Testis (tissue), 3 donors: ENCODE measurements around the gene PPP2R2C. TPM values are rescaled to one million over a fixed set of nuclear protein-coding genes. Genes with fewer than 3 reads are reported as not detected.

ENCODE experiments used
- DNase-seq: peaks from one replicate; pipeline ENCODE4 v3.0.0-alpha.2; 2019
- H3K27ac ChIP-seq, 2 donors: fragments of 200-600 bp; sonication (generic); one replicate each; pipeline ENCODE4 v1.5.1; 2019
- H3K27me3 ChIP-seq: fragments of 200-600 bp; sonication (generic); one replicate; pipeline ENCODE4 v1.5.1; 2019
- H3K36me3 ChIP-seq: fragments of 200-600 bp; sonication (generic); one replicate; pipeline ENCODE4 v1.5.1; 2017; ENCODE audit warnings: low read depth; ENCODE audit errors: missing control alignments
- H3K4me1 ChIP-seq: fragments of 200-600 bp; sonication (generic); one replicate; pipeline ENCODE4 v1.5.1; 2019
- H3K4me3 ChIP-seq, 2 donors: fragments of 200-600 bp; sonication (generic); one replicate each; pipeline ENCODE4 v1.5.1; 2017 to 2019
- H3K9me3 ChIP-seq: fragments of 200-600 bp; sonication (generic); one replicate; pipeline ENCODE4 v1.5.1; 2017
- CTCF ChIP-seq, 3 experiments: fragments of 450-650 bp in 2 of 3; fragments of 200-600 bp in 1 of 3; sonication (generic) in 1 of 3; IDR thresholded peaks; one replicate each; pipeline ENCODE4 v1.5.1; 2016 to 2019; ENCODE audit warnings: antibody characterized with exemption in 3 of 3, mild to moderate bottlenecking in 2 of 3, moderate library complexity in 1 of 3
- POLR2A ChIP-seq: fragments of 450-650 bp; IDR thresholded peaks from one replicate; pipeline ENCODE4 v1.6.1; 2017; ENCODE audit warnings: antibody characterized with exemption, mild to moderate bottlenecking, moderate library complexity
- WGBS, 2 donors: methylation state at CpG; one replicate each; pipeline ENCODE4 v1.1.5; 2018; 5-methylcytosine and 5-hydroxymethylcytosine counted together
- intact Hi-C: fragments of 100-400 bp; cut with DNase I; formaldehyde crosslinking; loops from one replicate; pipeline ENCODE4 v1.15.1; 2023; ENCODE audit warnings: low total_unique reads
- polyA plus RNA-seq: library from polyadenylated mRNA; stranded (reverse); fragments of 350-450 nt; fragmentation: Illumina TruSeq; extraction: RNeasy Lipid Tissue Mini Kit (QIAGEN cat#74804); gene quantifications from one replicate; pipeline ENCODE4 v1.2.3, GENCODE V29; 2014; ENCODE audit warnings: low read depth, low replicate concordance; ENCODE audit not compliant: insufficient read depth
- total RNA-seq, 2 donors: library from RNA; depleted of rRNA; stranded (reverse); fragments of >200 nt; gene quantifications; one replicate each; pipeline ENCODE4 v1.2.3, GENCODE V29; 2016

The PPP2R2C gene
- total and polyA plus RNA-seq, 3 donors from 2014 or later: 7.9 to 20.4 (median 13.1) TPM

GRCh38 chr4:6516762-6517161, 44.3 kb upstream of the PPP2R2C start:
- no peak for DNase-seq
- TF ChIP-seq POLR2A: no peak
- TF ChIP-seq CTCF (IDR thresholded peaks at IDR 0.05): no peak
- WGBS, 2 donors: 62 to 91% methylated on average over 6 to 8 of the region's 8 CpGs
- H3K4me3 ChIP-seq: no peak overlapping the region
- intact Hi-C loops: no loop called here
- H3K9me3 ChIP-seq: no peaks in the 10 kb centered on the region
- H3K4me1 ChIP-seq: peaks cover 5% of the 10 kb centered on the region
- no peaks in the 10 kb centered on the region for H3K36me3 ChIP-seq
- H3K27me3 ChIP-seq: no peaks in the 10 kb centered on the region
- no peak overlapping the region for H3K27ac ChIP-seq

- intact Hi-C loops: no loop called here
- TF ChIP-seq POLR2A: no peak
- no peak for TF ChIP-seq CTCF (IDR thresholded peaks at IDR 0.05)
- 71 to 89% methylated on average over 9 of the region's 9 CpGs for WGBS, 2 donors
Observed at GRCh38 chr4:6516281-6516680, 43.9 kb upstream of the PPP2R2C start.

GRCh38 chr4:6513678-6514077, 41.3 kb upstream of the PPP2R2C start:
- Histone ChIP-seq H3K36me3 (no peaks in the 10 kb centered on the region), H3K4me1 (no peaks in the 10 kb centered on the region), H3K27me3 (no peaks in the 10 kb centered on the region), H3K27ac (no peak overlapping the region), H3K4me3 (no peak overlapping the region), H3K9me3 (no peaks in the 10 kb centered on the region)
- WGBS, 2 donors: 67 to 83% methylated on average over 3 of the region's 3 CpGs
- intact Hi-C loops: no loop called here
- TF ChIP-seq POLR2A: no peak
- no peak for TF ChIP-seq CTCF (IDR thresholded peaks at IDR 0.05)
- no peak for DNase-seq

More at GRCh38 chr4:6516281-6516680, 43.9 kb upstream of the PPP2R2C start:
- no peak for DNase-seq
- Histone ChIP-seq H3K4me3 (no peak overlapping the region), H3K27me3 (no peaks in the 10 kb centered on the region), H3K4me1 (peaks cover 5% of the 10 kb centered on the region), H3K27ac (no peak overlapping the region), H3K36me3 (no peaks in the 10 kb centered on the region), H3K9me3 (no peaks in the 10 kb centered on the region)

GRCh38 chr4:6509587-6509986, 37.2 kb upstream of the PPP2R2C start:
- Histone ChIP-seq H3K27me3 (no peaks in the 10 kb centered on the region), H3K9me3 (no peaks in the 10 kb centered on the region), H3K4me1 (no peaks in the 10 kb centered on the region), H3K27ac (no peak overlapping the region), H3K36me3 (no peaks in the 10 kb centered on the region), H3K4me3 (no peak overlapping the region)
- 80 to 92% methylated on average over 7 of the region's 7 CpGs for WGBS, 2 donors
- DNase-seq: peak; percentile 2
- TF ChIP-seq POLR2A (no peak), CTCF (IDR thresholded peaks at IDR 0.05) (no peak)
- intact Hi-C loops: no loop called here

GRCh38 chr4:6507345-6507744, 34.9 kb upstream of the PPP2R2C start:
- DNase-seq: no peak
- H3K4me3 ChIP-seq: no peak overlapping the region
- no peaks in the 10 kb centered on the region for H3K27me3 ChIP-seq
- intact Hi-C loops: no loop called here
- no peak for TF ChIP-seq POLR2A
- TF ChIP-seq CTCF (IDR thresholded peaks at IDR 0.05): no peak
- H3K27ac ChIP-seq: no peak overlapping the region
- H3K36me3 ChIP-seq: no peaks in the 10 kb centered on the region
- H3K4me1 ChIP-seq: no peaks in the 10 kb centered on the region
- no peaks in the 10 kb centered on the region for H3K9me3 ChIP-seq
- WGBS, 2 donors: 83 to 92% methylated on average over 2 to 4 of the region's 4 CpGs
